H9 (cell line): Measurements from ENCODE around the gene CD81. TPM values are rescaled to one million over a fixed set of nuclear protein-coding genes. Genes with fewer than 3 reads are reported as not detected.

ENCODE experiments used
- DNase-seq: peaks from one replicate; pipeline ENCODE4 v3.0.0-alpha.2; 2017
- H2AFZ ChIP-seq: one replicate; pipeline ENCODE4 v1.6.1; 2013; ENCODE audit warnings: mild to moderate bottlenecking, low read length, control low read depth, moderate library complexity
- H2AK5ac ChIP-seq: 2 replicates; pipeline ENCODE4 v1.6.1; 2013; ENCODE audit warnings: low read length, control low read depth, mixed read lengths; ENCODE audit not compliant: insufficient read length
- H2BK120ac ChIP-seq: one replicate; pipeline ENCODE4 v1.6.1; 2013; ENCODE audit warnings: low read depth, mild to moderate bottlenecking, low read length, control low read depth, inconsistent platforms; ENCODE audit not compliant: poor library complexity, severe bottlenecking
- H2BK12ac ChIP-seq: 2 replicates; pipeline ENCODE4 v1.6.1; 2013; ENCODE audit warnings: low read length, control low read depth, mixed read lengths, low read depth; ENCODE audit not compliant: insufficient read length
- H2BK15ac ChIP-seq: 2 replicates; pipeline ENCODE4 v1.6.1; 2013; ENCODE audit warnings: low read depth, low read length, control low read depth
- H2BK20ac ChIP-seq: one replicate; pipeline ENCODE4 v1.6.1; 2013; ENCODE audit warnings: low read depth, mild to moderate bottlenecking, low read length, control low read depth, inconsistent platforms; ENCODE audit not compliant: poor library complexity, severe bottlenecking
- H2BK5ac ChIP-seq: 2 replicates; pipeline ENCODE4 v1.6.1; 2013; ENCODE audit warnings: low read length, control low read depth, mixed read lengths; ENCODE audit not compliant: insufficient read length
- H3K14ac ChIP-seq: 2 replicates; pipeline ENCODE4 v1.6.1; 2013; ENCODE audit warnings: low read length, control low read depth; ENCODE audit not compliant: insufficient read depth
- H3K18ac ChIP-seq: 2 replicates; pipeline ENCODE4 v1.6.1; 2013; ENCODE audit warnings: low read depth, mild to moderate bottlenecking, mixed read lengths, low read length, control low read depth; ENCODE audit not compliant: insufficient read length
- H3K23ac ChIP-seq: 2 replicates; pipeline ENCODE4 v1.6.1; 2013; ENCODE audit warnings: low read length, control low read depth, mixed read lengths, low read depth; ENCODE audit not compliant: insufficient read length
- H3K23me2 ChIP-seq: 2 replicates; pipeline ENCODE4 v1.6.1; 2013; ENCODE audit warnings: low read depth, mild to moderate bottlenecking, mixed read lengths, low read length, control low read depth; ENCODE audit not compliant: insufficient read length, poor library complexity, severe bottlenecking
- H3K27ac ChIP-seq: 2 replicates; pipeline ENCODE4 v1.5.1; 2013; ENCODE audit warnings: low read length, control low read depth, mixed read lengths, low read depth; ENCODE audit not compliant: insufficient read length
- H3K27me3 ChIP-seq: 2 replicates; pipeline ENCODE4 v1.6.1; 2013; ENCODE audit warnings: low read length, control low read depth, inconsistent platforms; ENCODE audit not compliant: insufficient read depth
- H3K4ac ChIP-seq: 2 replicates; pipeline ENCODE4 v1.6.1; 2013; ENCODE audit warnings: low read depth, mild to moderate bottlenecking, control low read depth, inconsistent platforms, low read length, moderate library complexity
- H3K4me1 ChIP-seq: 2 replicates; pipeline ENCODE4 v1.6.1; 2013; ENCODE audit warnings: low read length, control low read depth, inconsistent platforms; ENCODE audit not compliant: insufficient read depth
- H3K4me2 ChIP-seq: 2 replicates; pipeline ENCODE4 v1.6.1; 2013; ENCODE audit warnings: low read length, control low read depth, mixed read lengths; ENCODE audit not compliant: insufficient read length, insufficient read depth
- H3K56ac ChIP-seq: 2 replicates; pipeline ENCODE4 v1.6.1; 2013; ENCODE audit warnings: low read depth, mild to moderate bottlenecking, mixed read lengths, low read length, control low read depth; ENCODE audit not compliant: insufficient read length
- H3K79me1 ChIP-seq: 2 replicates; pipeline ENCODE4 v1.6.1; 2013; ENCODE audit warnings: low read depth, mild to moderate bottlenecking, moderate library complexity, low read length, control low read depth, inconsistent platforms; ENCODE audit not compliant: insufficient read depth, poor library complexity, severe bottlenecking
- H3K79me2 ChIP-seq: 2 replicates; pipeline ENCODE4 v1.6.1; 2013; ENCODE audit warnings: low read length, control low read depth, inconsistent platforms; ENCODE audit not compliant: insufficient read depth
- H3K9ac ChIP-seq: 2 replicates; pipeline ENCODE4 v1.6.1; 2013; ENCODE audit warnings: low read length, control low read depth, mixed read lengths; ENCODE audit not compliant: insufficient read length; ENCODE audit errors: extremely low read depth
- H3K9me3 ChIP-seq: one replicate; pipeline ENCODE4 v1.6.1; 2013; ENCODE audit warnings: low read depth, low read length, inconsistent platforms; ENCODE audit not compliant: control insufficient read depth
- H3T11ph ChIP-seq: one replicate; pipeline ENCODE4 v1.6.1; 2013; ENCODE audit warnings: mild to moderate bottlenecking, low read length, control low read depth, inconsistent platforms
- H4K20me1 ChIP-seq: one replicate; pipeline ENCODE4 v1.6.1; 2013; ENCODE audit not compliant: control insufficient read depth, insufficient read length, insufficient read depth
- H4K5ac ChIP-seq: 2 replicates; pipeline ENCODE4 v1.6.1; 2013; ENCODE audit warnings: low read depth, mild to moderate bottlenecking, mixed read lengths, low read length, control low read depth; ENCODE audit not compliant: insufficient read length
- H4K8ac ChIP-seq: replicated peaks from 2 replicates; pipeline ENCODE4 v1.6.1; 2013; ENCODE audit warnings: low read length, control low read depth, mixed read lengths, low read depth; ENCODE audit not compliant: insufficient read length
- H4K91ac ChIP-seq: 2 replicates; pipeline ENCODE4 v1.6.1; 2013; ENCODE audit warnings: low read depth, mild to moderate bottlenecking, moderate library complexity, mixed read lengths, low read length, control low read depth; ENCODE audit not compliant: insufficient read length
- H3K27ac Mint-ChIP-seq, 3 experiments: 2 replicates in 2 of 3; 3 replicates in 1 of 3; pipeline ENCODE4 v1.8.0; 2020 to 2021; ENCODE audit warnings: mixed read lengths in 3 of 3, mild to moderate bottlenecking in 1 of 3, moderate library complexity in 1 of 3
- H3K27me3 Mint-ChIP-seq: 2 replicates; pipeline ENCODE4 v1.8.0; 2021; ENCODE audit warnings: low read depth, mild to moderate bottlenecking, moderate library complexity, mixed read lengths
- H3K36me3 Mint-ChIP-seq, 3 experiments: 2 replicates in 2 of 3; 3 replicates in 1 of 3; pipeline ENCODE4 v1.8.0; 2020 to 2021; ENCODE audit warnings: low read depth in 3 of 3, mixed read lengths in 3 of 3; ENCODE audit not compliant: insufficient read depth in 1 of 3
- H3K4me1 Mint-ChIP-seq, 2 experiments: 2 replicates each; pipeline ENCODE4 v1.8.0; 2020; ENCODE audit warnings: mixed read lengths in 2 of 2
- H3K4me3 Mint-ChIP-seq, 2 experiments: 2 replicates in 1 of 2; 3 replicates in 1 of 2; pipeline ENCODE4 v1.8.0; 2020 to 2021; ENCODE audit warnings: mild to moderate bottlenecking in 2 of 2, mixed read lengths in 2 of 2, moderate library complexity in 1 of 2
- H3K9me3 Mint-ChIP-seq, 2 experiments: 2 replicates in 1 of 2; 3 replicates in 1 of 2; pipeline ENCODE4 v1.8.0; 2020; ENCODE audit warnings: mild to moderate bottlenecking in 2 of 2, mixed read lengths in 2 of 2, moderate library complexity in 1 of 2
- WGBS: extraction: QIAGEN DNeasy Blood & Tissue Kit; methylation state at CpG from one replicate; pipeline ENCODE4 v1.1.7; 2013; ENCODE audit warnings: missing lambda C conversion rate, low lambda C conversion rate, mixed read lengths; ENCODE audit not compliant: insufficient read length; ENCODE audit errors: extremely low coverage; 5-methylcytosine and 5-hydroxymethylcytosine counted together
- total RNA-seq: library from RNA; stranded (reverse); gene quantifications from 2 replicates; pipeline ENCODE4 v1.2.1, GENCODE V29; 2021
- TF ChIP-seq, protein P1 (sequence below): fragments of 200-600 bp; sonication (generic); conservative IDR thresholded peaks from 3 replicates; pipeline ENCODE4 v1.8.0; 2021; ENCODE audit warnings: antibody characterized with exemption, mild to moderate bottlenecking

CD81 gene
- total RNA-seq, 1 experiment from 2014 or later = 246 TPM

DNA sequence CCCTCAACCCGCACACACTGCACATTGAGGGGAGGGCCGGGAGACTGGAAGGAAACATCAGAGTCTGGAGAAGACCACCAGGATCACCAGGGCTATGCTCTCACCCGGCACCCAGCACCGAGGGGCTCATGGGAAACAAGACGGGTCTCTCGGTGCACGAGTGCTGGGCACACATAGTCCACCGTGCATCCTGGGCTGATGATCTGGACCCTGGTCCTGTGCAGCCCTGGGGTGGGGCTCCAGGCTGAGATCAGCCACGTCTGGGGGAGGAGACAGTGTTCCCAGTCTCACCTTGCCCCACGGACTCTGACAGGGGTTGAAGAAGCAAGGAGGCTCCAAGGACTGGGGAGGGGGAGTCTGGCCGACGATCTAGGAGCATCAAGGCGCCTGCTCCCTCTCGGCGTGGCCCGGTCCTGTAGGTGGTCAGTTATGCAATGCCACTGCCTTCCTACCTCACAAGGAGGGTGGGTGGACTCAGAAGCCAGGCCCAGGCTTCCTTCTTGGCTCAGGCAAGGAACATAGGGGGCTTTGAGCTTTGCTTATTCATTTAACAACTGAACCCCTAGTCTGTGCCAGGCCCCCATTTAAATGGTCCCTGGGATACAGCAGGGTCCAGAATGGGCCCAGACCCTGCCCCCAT, 11.4 kb upstream of the CD81 start:
- Mint-ChIP-seq H3K4me3 (no peak overlapping the region), H3K36me3 (no peaks in the 10 kb centered on the region), H3K4me1 (0 out of 4 replicates have a peak, but pooled peaks cover 0 to 2% of the 10 kb centered on the region in 2 experiments), H3K27ac (no peak overlapping the region), H3K27me3 (peaks cover 11% of the 10 kb centered on the region), H3K9me3 (no peaks in the 10 kb centered on the region)
- H2BK15ac ChIP-seq = no peak overlapping the region
- no peak overlapping the region for H4K8ac ChIP-seq
- no peak overlapping the region for H2AK5ac ChIP-seq
- no peak overlapping the region for H3K23ac ChIP-seq
- H3K14ac ChIP-seq = no peak overlapping the region; the same call in 1 of the 2 replicates
- H2BK12ac ChIP-seq = no peak overlapping the region
- no peaks in the 10 kb centered on the region for H3K79me2 ChIP-seq
- no peak overlapping the region for H3K4me2 ChIP-seq
- H3K4ac ChIP-seq = no peak overlapping the region
- no peak overlapping the region for H3K18ac ChIP-seq
- H2BK20ac ChIP-seq = no peak overlapping the region
- no peak overlapping the region for H3K27ac ChIP-seq
- no peak overlapping the region for H2AFZ ChIP-seq
- H2BK120ac ChIP-seq = no peak overlapping the region
- H4K91ac ChIP-seq = no peak overlapping the region
- no peak overlapping the region for H3T11ph ChIP-seq
- H3K23me2 ChIP-seq = no peaks in the 10 kb centered on the region
- H3K9me3 ChIP-seq = no peaks in the 10 kb centered on the region
- H3K79me1 ChIP-seq = no peaks in the 10 kb centered on the region
- H3K4me1 ChIP-seq = no peaks in the 10 kb centered on the region
- H3K56ac ChIP-seq = no peak overlapping the region
- no peaks in the 10 kb centered on the region for H3K27me3 ChIP-seq
- TF ChIP-seq, protein P1, sequence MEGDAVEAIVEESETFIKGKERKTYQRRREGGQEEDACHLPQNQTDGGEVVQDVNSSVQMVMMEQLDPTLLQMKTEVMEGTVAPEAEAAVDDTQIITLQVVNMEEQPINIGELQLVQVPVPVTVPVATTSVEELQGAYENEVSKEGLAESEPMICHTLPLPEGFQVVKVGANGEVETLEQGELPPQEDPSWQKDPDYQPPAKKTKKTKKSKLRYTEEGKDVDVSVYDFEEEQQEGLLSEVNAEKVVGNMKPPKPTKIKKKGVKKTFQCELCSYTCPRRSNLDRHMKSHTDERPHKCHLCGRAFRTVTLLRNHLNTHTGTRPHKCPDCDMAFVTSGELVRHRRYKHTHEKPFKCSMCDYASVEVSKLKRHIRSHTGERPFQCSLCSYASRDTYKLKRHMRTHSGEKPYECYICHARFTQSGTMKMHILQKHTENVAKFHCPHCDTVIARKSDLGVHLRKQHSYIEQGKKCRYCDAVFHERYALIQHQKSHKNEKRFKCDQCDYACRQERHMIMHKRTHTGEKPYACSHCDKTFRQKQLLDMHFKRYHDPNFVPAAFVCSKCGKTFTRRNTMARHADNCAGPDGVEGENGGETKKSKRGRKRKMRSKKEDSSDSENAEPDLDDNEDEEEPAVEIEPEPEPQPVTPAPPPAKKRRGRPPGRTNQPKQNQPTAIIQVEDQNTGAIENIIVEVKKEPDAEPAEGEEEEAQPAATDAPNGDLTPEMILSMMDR = no peak
- no peak overlapping the region for H3K9ac ChIP-seq
- H2BK5ac ChIP-seq = no peak overlapping the region
- no peak for DNase-seq
- WGBS = no CpG with 5 or more reads among the region's 16 CpGs
- H4K20me1 ChIP-seq = no peaks in the 10 kb centered on the region
- no peak overlapping the region for H4K5ac ChIP-seq
